NB4 (cell line): ENCODE results near the gene CTIF.

Experiments used
- DNase-seq: peaks from one replicate; pipeline ENCODE4 v3.0.0; 2010; ENCODE audit warnings: low read depth
- H3K4me3 ChIP-seq: one replicate; pipeline ENCODE4 v1.5.1; 2011; ENCODE audit warnings: mild to moderate bottlenecking, low read depth, low read length, moderate library complexity
- CTCF ChIP-seq: IDR thresholded peaks from one replicate; pipeline ENCODE4 v1.5.1; 2012; ENCODE audit warnings: low read depth, low read length
- MAX ChIP-seq: IDR thresholded peaks from 2 replicates; pipeline ENCODE4 v1.6.1; 2011; ENCODE audit warnings: low read depth, low read length
- MYC ChIP-seq: IDR thresholded peaks from 2 replicates; pipeline ENCODE4 v1.6.1; 2011; ENCODE audit warnings: low read depth, low read length
- POLR2A ChIP-seq: IDR thresholded peaks from 2 replicates; pipeline ENCODE4 v1.6.1; 2011; ENCODE audit warnings: mild to moderate bottlenecking; ENCODE audit not compliant: insufficient read length; ENCODE audit errors: extremely low read depth

CTIF gene

GRCh38 chr18:48884306-48884705 is 345.5 kb downstream of the CTIF start:
- H3K4me3 ChIP-seq, result no peak overlapping the region
- TF ChIP-seq MAX (no peak), POLR2A (no peak), CTCF (no peak), MYC (no peak)
- DNase-seq, result no peak

- no peak for DNase-seq
- TF ChIP-seq POLR2A (no peak), MAX (no peak)
- H3K4me3 ChIP-seq, result no peak overlapping the region
Observed at GRCh38 chr18:48884771-48885170, 345.9 kb downstream of the CTIF start.

GRCh38 chr18:48885266-48885923 is 346.6 kb downstream of the CTIF start:
- TF ChIP-seq CTCF (no peak), MAX (no peak), MYC (no peak), POLR2A (no peak)
- DNase-seq, result no peak
- H3K4me3 ChIP-seq, result no peak overlapping the region

GRCh38 chr18:48885924-48886400 is 347.1 kb downstream of the CTIF start:
- DNase-seq, result no peak
- no peak overlapping the region for H3K4me3 ChIP-seq
- TF ChIP-seq MAX, result no peak

GRCh38 chr18:48886520-48887293 is 347.9 kb downstream of the CTIF start:
- no peak for DNase-seq
- H3K4me3 ChIP-seq, result no peak overlapping the region
- no peak for TF ChIP-seq CTCF
- no peak for TF ChIP-seq MAX
- no peak for TF ChIP-seq MYC
- no peak for TF ChIP-seq POLR2A

GRCh38 chr18:48887294-48887904 is 348.6 kb downstream of the CTIF start:
- no peak for DNase-seq
- TF ChIP-seq MAX, result no peak
- TF ChIP-seq POLR2A, result no peak
- no peak for TF ChIP-seq MYC
- no peak for TF ChIP-seq CTCF
- H3K4me3 ChIP-seq, result no peak overlapping the region
